ENCODE measurements around the gene BPGM. TPM values are rescaled to one million over a fixed set of nuclear protein-coding genes. Genes with fewer than 3 reads are reported as not detected.

BPGM gene
- polyA plus RNA-seq, 1 of the 3 experiments (the other 2 are of a cell fraction): 12.4 TPM

GRCh38 chr7:134699899-134700298, 53.2 kb downstream of the BPGM start:
- DNase-seq: no peak
- H2AFZ ChIP-seq (ENCODE audit: low read depth): no peak overlapping the region
- peak overlapping the region in 1 of 2 experiments; percentile 19; a peak in 1 of 4 replicates for H3K27ac ChIP-seq (ENCODE audit: low read depth in 2 of 2, low read length in 1 of 2)
- 89% methylated on average over 2 of the region's 2 CpGs for WGBS (ENCODE audit: low lambda C conversion rate)
- no peaks in the 10 kb centered on the region for H3K27me3 ChIP-seq (ENCODE audit: insufficient read depth)
- ChIA-PET CTCF (interaction anchor here (1.0 to 5.0 kb wide), 4 partner anchors 10 to 247 kb away, joined by 4 to 30 read pairs (median 13); no protein-coding TSS in a partner anchor), POLR2A (no interaction called here)
- no peak overlapping the region for H3K4me2 ChIP-seq
- H3K4me3 ChIP-seq (ENCODE audit: low read depth in 2 of 2, low read length in 1 of 2): no peak overlapping the region
- H3K79me2 ChIP-seq (ENCODE audit: insufficient read depth): no peaks in the 10 kb centered on the region
- no peak for TF ChIP-seq FOXJ3 (CRISPR knock-in tag; IDR thresholded peaks at IDR 0.05)
- TF ChIP-seq RXRA (IDR thresholded peaks at IDR 0.05; ENCODE audit: borderline replicate concordance, low read depth): no peak
- no peak for TF ChIP-seq JUND (IDR thresholded peaks at IDR 0.05)
- H3K36me3 ChIP-seq (replicated peaks in 1 of 2; ENCODE audit: control insufficient read depth in 1 of 2, insufficient read depth in 2 of 2, low read length in 1 of 2): no peaks in the 10 kb centered on the region
- H3K4me1 ChIP-seq (ENCODE audit: control insufficient read depth in 1 of 2, insufficient read depth in 2 of 2, low read depth in 1 of 2, low read length in 1 of 2): peaks cover 8 to 11% of the 10 kb centered on the region in 2 experiments
- no peaks in the 10 kb centered on the region for H4K20me1 ChIP-seq (ENCODE audit: insufficient read depth)
- no peak overlapping the region for H3K9ac ChIP-seq
- H3F3A ChIP-seq (replicated peaks; ENCODE audit: insufficient read depth): peaks cover 9% of the 10 kb centered on the region
- no peaks in the 10 kb centered on the region for H3K9me3 ChIP-seq
- no peaks in the 10 kb centered on the region for H3K9me2 ChIP-seq

- Histone ChIP-seq H3K4me2 (no peak overlapping the region), H3K9me3 (no peaks in the 10 kb centered on the region), H3K4me3 (ENCODE audit: low read depth in 2 of 2, low read length in 1 of 2) (no peak overlapping the region), H3K27me3 (ENCODE audit: insufficient read depth) (no peaks in the 10 kb centered on the region), H3K79me2 (ENCODE audit: insufficient read depth) (no peaks in the 10 kb centered on the region), H3F3A (replicated peaks; ENCODE audit: insufficient read depth) (no peaks in the 10 kb centered on the region), H3K27ac (ENCODE audit: low read depth in 2 of 2, low read length in 1 of 2) (no peak overlapping the region), H4K20me1 (ENCODE audit: insufficient read depth) (no peaks in the 10 kb centered on the region), H3K36me3 (replicated peaks in 1 of 2; ENCODE audit: control insufficient read depth in 1 of 2, insufficient read depth in 2 of 2, low read length in 1 of 2) (no peaks in the 10 kb centered on the region), H3K9me2 (no peaks in the 10 kb centered on the region), H3K4me1 (ENCODE audit: control insufficient read depth in 1 of 2, insufficient read depth in 2 of 2, low read depth in 1 of 2, low read length in 1 of 2) (no peaks in the 10 kb centered on the region; a peak in 2 of 4 replicates), H2AFZ (ENCODE audit: low read depth) (no peak overlapping the region), H3K9ac (no peak overlapping the region)
- WGBS (ENCODE audit: low lambda C conversion rate): 74% methylated on average over 2 of the region's 2 CpGs
- TF ChIP-seq SMC3 (IDR thresholded peaks at IDR 0.05; ENCODE audit: low read depth, low read length) (peak; percentile 36), CTCF (IDR thresholded peaks at IDR 0.05) (peak; percentile 62), MXI1 (IDR thresholded peaks at IDR 0.05; ENCODE audit: low read depth, low read length) (no peak), RAD21 (IDR thresholded peaks at IDR 0.05; ENCODE audit: low read length) (peak; percentile 66)
- DNase-seq: peak; percentile 48
- CTCF ChIA-PET: interaction anchor here (0.6 to 5.0 kb wide), 16 partner anchors 12 to 270 kb away, joined by 3 to 30 read pairs (median 4); no protein-coding TSS in a partner anchor
- POLR2A ChIA-PET: no interaction called here
These were observed 54.6 kb downstream of the BPGM start for GRCh38 chr7:134701272-134701671.

- Histone ChIP-seq H3K27me3 (ENCODE audit: insufficient read depth) (no peaks in the 10 kb centered on the region), H3K4me2 (no peak overlapping the region), H3K36me3 (replicated peaks in 1 of 2; ENCODE audit: control insufficient read depth in 1 of 2, insufficient read depth in 2 of 2, low read length in 1 of 2) (no peaks in the 10 kb centered on the region), H3K9ac (no peak overlapping the region), H3K4me1 (ENCODE audit: control insufficient read depth in 1 of 2, insufficient read depth in 2 of 2, low read depth in 1 of 2, low read length in 1 of 2) (no peaks in the 10 kb centered on the region; a peak in 1 of 4 replicates), H3K4me3 (ENCODE audit: low read depth in 2 of 2, low read length in 1 of 2) (no peak overlapping the region), H4K20me1 (ENCODE audit: insufficient read depth) (no peaks in the 10 kb centered on the region), H3K9me2 (no peaks in the 10 kb centered on the region), H3F3A (replicated peaks; ENCODE audit: insufficient read depth) (no peaks in the 10 kb centered on the region), H2AFZ (ENCODE audit: low read depth) (peak overlapping the region; percentile 16), H3K79me2 (ENCODE audit: insufficient read depth) (no peaks in the 10 kb centered on the region), H3K27ac (ENCODE audit: low read depth in 2 of 2, low read length in 1 of 2) (no peak overlapping the region), H3K9me3 (no peaks in the 10 kb centered on the region)
- WGBS (ENCODE audit: low lambda C conversion rate): 61% methylated on average over 10 of the region's 10 CpGs
- CTCF ChIA-PET: interaction anchor here (0.7 to 5.0 kb wide), 13 partner anchors 9 to 252 kb away, joined by 3 to 30 read pairs (median 4); no protein-coding TSS in a partner anchor
- POLR2A ChIA-PET: no interaction called here
- no peak for DNase-seq
- TF ChIP-seq USF2 (IDR thresholded peaks at IDR 0.05; ENCODE audit: borderline replicate concordance, low read depth, low read length) (no peak), USF1 (IDR thresholded peaks at IDR 0.05; ENCODE audit: borderline replicate concordance, low read depth) (no peak), MXI1 (IDR thresholded peaks at IDR 0.05; ENCODE audit: low read depth, low read length) (no peak), POLR2AphosphoS5 (IDR thresholded peaks at IDR 0.05; ENCODE audit: low read depth, low read length) (no peak), NFIC (IDR thresholded peaks at IDR 0.05; ENCODE audit: borderline replicate concordance) (no peak), YY1 (IDR thresholded peaks at IDR 0.05; ENCODE audit: low read depth) (no peak), TEAD4 (IDR thresholded peaks at IDR 0.05; ENCODE audit: borderline replicate concordance, insufficient read depth) (no peak), TCF12 (IDR thresholded peaks at IDR 0.05) (no peak), RCOR1 (IDR thresholded peaks at IDR 0.05; ENCODE audit: low read length) (no peak), TAF1 (IDR thresholded peaks at IDR 0.05; ENCODE audit: borderline replicate concordance, low read depth, low read length) (no peak)
These were observed 56.0 kb downstream of the BPGM start for GRCh38 chr7:134702366-134703240.

All from SK-N-SH (cell line).